Stimulated activated CD4-positive, alpha-beta T cell treated with anti-CD3 and anti-CD28 coated beads, Interleukin-4, amount 100 ng/mL, for 4 hours (primary cell): Measurements from ENCODE around the gene TXNL4A.
A peak's percentile ranks its signal among the peaks of the same experiment; 100 is the strongest.
"Not testable (repeated sequence)": the region's sequence is repeated elsewhere in the genome, so short reads cannot be mapped to it uniquely, and the experiment has no call there.

Experiments used
- DNase-seq, 2 experiments: peaks; one replicate each; pipeline ENCODE4 v3.0.0-alpha.2; 2020

The TXNL4A gene

DNA sequence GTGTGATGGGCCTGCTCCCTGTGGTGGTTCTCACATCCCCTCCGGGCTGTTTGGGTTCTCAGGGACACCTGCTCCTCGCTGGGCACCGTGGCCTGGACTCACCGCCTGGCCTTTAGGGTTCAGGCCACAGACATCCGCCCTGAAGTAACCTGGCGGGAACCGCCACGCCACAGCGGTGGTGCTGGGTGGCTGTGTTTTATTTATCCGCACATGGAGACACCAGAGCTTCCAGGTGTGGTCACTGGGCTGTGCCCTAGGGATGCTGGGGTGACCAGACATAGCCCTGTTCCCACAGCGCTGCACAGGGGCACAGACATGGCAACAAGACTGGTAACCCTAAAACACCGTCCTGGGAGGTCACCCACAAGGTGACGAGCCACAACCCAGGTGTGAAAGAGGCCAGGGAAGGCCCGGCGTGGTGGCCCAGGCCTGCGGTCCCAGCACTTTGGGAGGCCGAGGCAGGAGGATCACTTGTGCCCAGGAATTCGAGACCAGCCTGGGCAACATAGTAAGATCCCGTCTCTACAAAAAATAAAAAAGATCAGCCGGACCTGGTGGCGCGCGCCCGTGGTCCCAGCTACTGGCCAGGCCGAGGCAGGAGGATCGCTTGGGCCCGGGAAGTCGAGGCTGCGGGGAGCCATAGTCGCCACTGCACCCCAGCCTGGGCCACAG is 24.6 kb downstream of the TXNL4A start:
- DNase-seq = no peak

- DNase-seq = peak; percentile 12 to 29
Measured at GRCh38 chr18:79962835-79963657, 25.3 kb downstream of the TXNL4A start.

GRCh38 chr18:79962311-79962710 is 26.1 kb downstream of the TXNL4A start:
- no peak for DNase-seq

DNA sequence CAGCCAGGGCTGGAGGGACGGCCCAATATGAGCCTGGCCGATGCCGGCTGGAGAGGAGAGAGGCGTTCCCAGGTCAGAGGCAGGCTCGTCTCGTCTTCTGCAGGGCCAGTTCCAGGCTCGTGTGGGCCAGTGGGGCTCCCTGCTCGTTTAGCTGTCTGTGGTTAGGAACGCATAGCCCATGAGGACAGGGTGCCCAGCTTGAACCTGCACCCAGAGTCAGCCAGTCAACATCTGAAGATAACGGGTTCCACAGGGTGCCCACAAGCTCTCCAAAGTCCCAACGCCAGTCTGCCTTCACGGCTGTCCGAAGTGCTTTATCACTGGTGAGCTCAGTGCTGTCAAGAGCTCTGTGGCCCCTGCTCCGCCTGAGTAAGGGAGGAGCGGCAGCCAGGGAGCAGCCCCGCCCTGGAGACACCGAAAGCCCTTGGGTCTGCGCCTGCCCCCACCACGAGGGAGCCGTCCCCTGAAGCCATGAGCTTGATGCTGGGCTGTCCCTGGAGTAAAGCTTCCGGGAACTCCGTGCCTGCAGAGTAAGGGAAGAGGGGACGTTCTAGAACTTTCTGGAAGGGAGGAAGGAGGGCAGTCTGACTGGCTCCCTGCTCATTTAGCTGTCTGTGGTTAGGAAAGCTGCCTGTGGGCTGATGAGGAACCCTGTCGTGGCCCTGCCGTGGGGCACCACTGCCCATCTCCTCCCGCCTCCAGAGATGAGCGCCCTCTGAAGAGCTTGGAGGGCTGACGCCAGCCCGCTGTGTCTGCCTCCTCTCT is 26.7 kb downstream of the TXNL4A start:
- no peak for DNase-seq

DNA sequence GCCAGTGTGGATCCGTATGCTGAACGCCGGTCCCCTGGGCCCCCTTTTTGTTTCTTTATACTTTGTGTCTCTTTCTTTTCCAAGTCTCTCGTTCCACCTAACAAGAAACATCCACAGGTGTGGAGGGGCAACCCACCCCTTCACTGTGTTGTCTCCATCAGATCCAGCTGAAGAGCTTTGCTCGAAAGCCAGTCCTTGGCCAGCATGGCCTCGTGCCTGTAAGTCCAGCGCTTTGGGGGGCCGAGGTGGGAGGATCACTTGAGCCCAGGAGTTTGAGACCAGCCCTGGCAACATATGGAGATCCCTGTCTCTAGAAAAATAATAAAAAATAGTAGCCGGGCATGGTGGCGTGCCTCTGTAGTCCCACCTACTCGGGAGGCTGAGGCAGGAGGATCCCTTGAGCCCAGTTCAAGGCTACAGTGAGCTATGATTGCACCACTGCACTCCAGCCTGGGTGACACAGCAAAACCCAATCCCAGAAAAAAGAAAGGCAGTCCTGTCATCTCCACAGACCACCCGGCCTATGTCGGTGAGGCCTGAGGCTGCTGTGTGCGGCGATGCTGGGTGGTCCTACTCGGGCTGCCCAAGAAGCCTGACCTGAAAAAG is 27.3 kb downstream of the TXNL4A start:
- no peak for DNase-seq

- not testable (repeated sequence) for DNase-seq
Measured at GRCh38 chr18:79960161-79960801, 28.1 kb downstream of the TXNL4A start.

DNA sequence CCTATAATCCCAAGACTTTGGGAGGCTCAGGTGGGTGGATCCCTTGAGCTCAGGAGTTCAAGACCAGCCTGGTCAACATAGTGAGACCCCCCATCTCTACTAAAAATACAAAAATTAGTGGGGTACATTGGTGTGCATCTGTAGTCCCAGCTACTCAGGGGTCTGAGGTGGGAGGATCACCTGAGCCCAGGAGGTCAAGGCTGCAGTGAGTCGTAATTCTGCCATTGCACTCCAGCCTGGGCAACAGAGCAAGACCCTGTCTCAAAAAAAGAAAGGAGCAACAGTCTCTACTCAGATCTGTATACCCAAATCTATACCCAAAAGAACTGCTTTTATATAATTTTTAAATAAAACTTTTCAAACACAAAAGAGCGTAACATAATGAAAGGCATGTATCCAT is 29.4 kb downstream of the TXNL4A start:
- no peak for DNase-seq

GRCh38 chr18:79956276-79956675 is 32.1 kb downstream of the TXNL4A start:
- no peak for DNase-seq

DNA sequence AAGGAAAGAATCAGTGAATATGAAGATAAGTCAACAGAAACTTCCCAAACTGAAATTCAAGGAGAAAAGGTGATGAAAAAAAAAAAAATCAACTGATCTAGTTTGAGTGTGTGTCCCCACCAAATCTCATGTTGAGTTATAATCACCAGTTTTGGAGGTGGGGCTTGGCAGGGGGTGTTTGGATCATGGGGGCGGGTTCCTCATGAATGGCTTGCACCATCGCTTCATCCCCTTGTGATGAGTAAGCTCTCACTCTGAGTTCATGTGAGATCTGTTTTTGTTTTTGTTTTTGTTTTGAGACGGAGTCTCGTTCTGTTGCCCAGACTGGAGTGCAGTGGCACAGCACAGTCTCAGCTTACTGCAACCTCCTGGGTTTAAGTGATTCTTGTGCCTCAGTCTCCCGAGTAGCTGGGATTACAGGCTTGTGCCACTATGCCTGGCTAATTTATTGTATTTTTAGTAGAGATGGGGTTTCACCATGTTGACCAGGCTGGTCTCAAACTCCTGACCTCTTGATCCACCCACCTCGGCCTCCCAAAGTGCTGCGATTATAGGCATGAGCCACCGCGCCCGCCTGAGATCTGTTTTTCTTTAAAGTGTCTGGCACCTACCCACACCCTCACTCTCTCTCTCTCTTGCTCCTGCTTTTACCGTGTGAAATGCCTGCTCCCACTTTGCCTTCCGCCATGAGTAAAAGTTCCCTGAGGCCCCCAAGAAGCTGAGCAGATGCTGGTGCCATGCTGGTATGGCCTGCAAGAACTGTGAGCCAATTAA is 32.9 kb downstream of the TXNL4A start:
- DNase-seq = no peak

DNA sequence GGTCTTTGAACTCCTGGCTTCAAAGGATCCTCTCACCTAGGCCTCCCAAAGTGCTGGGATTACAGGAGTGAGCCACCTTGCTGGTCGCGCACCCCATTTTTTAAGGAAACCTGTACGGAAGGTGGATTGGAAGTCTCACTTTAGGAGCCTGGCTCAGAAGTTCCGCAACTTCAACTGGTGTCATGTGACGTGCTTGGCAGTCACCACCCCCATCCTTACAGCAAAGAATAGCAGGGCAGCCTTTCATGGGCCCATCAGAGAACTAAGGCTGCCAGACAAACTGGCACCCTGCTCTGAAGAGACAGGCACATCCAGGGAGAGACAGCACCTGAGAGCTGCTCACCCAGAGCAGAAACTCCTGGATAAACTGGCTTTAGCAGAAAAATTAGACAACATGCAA is 33.6 kb downstream of the TXNL4A start:
- no peak for DNase-seq

- no peak for DNase-seq
Measured at GRCh38 chr18:79953971-79954651, 34.3 kb downstream of the TXNL4A start.

DNA sequence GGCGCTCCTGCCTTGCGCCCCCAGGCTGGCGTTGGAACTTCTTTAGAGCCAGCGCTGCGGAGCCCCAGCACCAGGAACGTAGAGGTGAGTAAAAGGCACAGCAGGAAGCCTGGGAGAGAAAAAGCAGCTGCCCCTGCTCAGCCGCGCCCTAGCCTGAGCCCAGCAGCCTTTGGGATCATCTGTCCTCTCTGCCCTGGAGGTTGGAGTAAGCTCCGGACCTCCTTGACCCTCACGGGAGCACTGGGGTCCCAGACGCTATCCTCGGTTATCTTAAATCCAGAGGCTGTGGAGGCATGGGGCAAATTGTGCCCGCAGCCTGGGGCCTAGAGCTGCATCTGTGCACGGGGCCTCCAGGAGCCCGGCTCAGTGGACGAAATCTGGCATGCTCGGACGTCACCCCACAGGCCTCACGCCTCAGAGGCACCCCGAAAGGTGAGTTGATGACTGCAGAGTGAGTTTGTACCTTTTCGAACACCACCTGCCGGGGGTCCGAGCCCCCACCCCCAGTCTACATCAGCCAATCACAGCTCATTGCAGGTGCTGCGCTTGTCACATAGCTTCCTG is 35.3 kb downstream of the TXNL4A start:
- DNase-seq = no peak

DNA sequence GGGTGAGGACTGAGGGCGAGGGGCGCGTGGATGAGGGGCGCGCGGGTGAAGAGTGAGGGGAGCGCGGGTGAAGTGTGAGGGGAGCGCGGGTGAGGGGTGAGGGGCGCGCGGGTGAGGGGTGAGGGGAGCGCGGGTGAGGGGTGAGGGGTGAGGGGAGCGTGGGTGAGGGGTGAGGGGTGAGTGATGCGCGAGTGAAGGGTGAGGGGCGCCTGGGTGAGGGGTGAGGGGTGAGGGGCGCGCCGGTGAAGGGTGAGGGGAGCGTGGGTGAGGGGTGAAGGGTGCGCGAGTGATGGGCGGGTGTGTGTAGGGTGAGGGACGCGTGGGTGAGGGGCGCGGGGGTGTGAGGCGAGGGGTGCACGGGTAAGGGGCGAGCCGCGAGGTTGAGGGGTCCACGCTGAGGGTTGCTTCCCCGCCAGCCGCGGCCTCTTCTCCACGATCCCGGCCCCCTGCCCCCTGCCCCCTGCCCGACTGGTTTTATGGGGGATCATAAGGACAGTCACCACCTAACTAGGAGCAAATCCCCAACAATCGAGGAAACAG is 35.8 kb downstream of the TXNL4A start:
- no peak for DNase-seq

DNA sequence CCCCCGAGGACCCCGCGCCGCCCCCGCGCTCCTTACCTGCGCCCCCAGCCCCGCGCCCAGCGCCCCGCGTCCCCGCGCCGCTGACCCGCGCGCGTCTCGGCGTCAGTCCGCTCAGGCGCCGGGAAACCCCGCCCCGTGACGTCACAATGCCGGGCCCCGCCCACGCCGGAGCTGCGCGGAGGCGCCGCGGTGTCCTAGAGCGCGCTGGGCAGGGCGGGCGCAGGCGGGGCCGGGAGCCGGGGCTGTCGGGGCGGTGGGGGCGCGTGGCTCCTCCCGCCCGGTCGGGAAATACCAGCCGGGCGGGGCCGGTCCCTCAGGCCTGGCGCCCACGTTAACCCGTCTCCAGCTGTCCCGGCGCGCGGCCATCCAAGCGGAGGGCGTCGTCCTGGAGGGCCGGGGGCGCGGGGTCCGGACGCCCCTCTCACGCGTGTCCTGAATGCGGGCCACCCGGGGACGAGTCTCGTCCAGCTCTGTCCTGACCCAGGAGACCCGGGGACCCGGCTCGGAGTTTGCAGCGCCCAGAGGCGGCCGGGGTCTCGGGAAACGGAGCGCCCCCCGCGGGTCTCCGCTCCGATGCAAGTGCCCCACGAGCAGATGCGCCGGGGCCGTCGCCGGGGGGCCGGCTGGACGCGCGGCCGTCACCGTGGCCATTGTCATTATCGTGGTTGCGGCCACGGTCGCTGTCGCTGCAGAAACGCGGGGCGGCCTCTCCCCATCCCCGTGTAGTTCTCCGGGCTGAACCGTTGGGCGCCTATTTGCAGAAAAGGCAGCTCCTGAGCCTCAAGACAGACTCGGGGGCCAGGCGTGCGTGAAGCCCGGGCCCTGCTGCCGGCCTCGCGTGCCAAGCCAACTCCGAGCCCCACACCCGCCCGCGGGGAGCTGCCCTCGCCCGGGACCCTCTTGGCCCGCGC is 36.6 kb downstream of the TXNL4A start, which contains the start of gene SLC66A2:
Gene SLC66A2 (minus strand): TSS at position 109 of the 911 bp plus-strand sequence. CDS start 727 bp downstream, outside the sequence.
- peak; percentile 89 to 98 for DNase-seq

DNA sequence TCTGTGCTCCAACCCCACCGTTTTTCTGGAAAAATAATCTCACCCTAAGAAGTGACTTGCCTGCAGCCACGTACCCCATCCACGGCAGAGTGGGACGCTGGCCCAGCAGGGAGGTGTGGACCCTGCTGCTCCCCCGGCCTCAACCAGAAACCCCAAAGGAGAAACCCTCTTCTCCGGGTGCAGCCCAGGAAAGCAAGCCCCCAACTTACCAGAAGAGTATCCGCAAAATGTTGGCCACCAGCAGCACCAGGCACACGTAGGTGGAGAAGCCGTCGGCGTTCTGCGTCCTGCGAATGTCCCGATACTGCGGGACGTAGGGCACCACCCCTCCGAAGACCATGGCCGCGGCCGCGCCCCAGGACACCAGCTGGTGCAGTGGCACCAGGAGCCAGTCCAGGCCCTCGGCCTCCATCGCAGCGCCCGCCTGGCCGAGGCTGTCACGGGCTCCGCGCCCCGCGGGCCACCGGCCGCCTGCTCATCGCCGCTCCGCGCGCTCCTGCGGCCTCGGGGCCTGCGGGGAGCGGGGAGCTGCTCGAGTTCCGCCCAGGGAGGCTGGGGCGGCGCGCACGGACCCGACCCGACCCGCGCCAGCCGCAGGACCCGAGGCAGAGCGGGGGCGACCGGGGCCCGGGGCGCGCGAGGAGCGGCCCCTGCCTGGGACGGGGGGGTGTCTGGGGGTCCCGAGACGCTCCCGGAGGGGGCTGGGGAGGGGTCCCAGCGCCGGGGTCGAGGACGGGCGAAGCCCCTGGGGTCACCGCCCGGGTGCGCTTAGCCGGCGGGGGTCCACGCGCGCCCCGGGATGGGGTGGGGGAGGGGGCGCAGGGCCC is 37.6 kb downstream of the TXNL4A start:
- DNase-seq = no peak

DNA sequence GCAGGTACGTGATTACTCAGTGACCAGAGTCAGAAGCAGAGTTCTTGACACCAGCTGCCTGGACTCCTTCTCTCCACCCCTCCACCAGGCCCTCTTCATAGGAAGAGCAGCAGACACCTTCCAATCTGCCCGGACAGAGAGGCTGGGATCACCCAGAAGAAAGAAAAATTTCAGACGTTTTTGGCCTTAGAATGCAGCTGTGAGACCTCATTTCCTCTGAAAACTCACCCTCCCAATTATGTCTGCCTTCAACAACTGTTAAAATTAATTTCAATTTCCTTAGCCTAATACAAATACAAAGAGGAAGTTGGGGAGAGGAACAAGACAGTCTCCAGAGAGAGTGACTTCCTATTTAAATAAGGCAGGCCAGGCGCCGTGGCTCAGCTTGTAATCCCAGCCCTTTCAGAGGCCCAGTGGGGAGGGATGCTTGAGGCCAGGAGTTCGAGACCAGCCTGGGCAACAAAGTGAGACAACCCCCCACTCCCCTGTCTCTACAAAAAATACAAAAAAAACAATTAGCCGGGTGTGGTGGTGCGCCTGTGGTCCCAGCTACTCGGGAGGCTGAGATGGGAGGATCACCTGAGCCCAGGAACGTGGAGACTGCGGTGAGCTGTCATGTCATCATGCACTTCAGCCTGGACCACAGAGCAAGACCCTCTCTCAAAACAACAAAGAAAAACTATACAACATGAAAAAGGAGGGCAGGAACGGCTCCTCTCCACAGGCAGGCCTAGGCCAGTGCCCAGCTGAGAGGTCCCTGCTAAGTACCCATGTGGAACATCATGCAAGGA is 38.5 kb downstream of the TXNL4A start:
- DNase-seq = no peak

- no peak for DNase-seq
Measured at GRCh38 chr18:79948719-79949411, 39.5 kb downstream of the TXNL4A start.
